Astrocyte (in vitro differentiated cells and primary cell): Measurements from ENCODE around the gene SLC35A2.

Source experiments
- EZH2 ChIP-seq: IDR thresholded peaks from 2 replicates; pipeline ENCODE4 v1.6.1; 2012; ENCODE audit warnings: mild to moderate bottlenecking, low read length, inconsistent platforms; ENCODE audit not compliant: insufficient read depth
- TF ChIP-seq, protein P1 (sequence below): IDR thresholded peaks from 2 replicates; pipeline ENCODE4 v1.5.1; 2011; ENCODE audit warnings: low read depth, mild to moderate bottlenecking, inconsistent platforms, low read length, moderate library complexity; ENCODE audit not compliant: insufficient read depth

DNA sequence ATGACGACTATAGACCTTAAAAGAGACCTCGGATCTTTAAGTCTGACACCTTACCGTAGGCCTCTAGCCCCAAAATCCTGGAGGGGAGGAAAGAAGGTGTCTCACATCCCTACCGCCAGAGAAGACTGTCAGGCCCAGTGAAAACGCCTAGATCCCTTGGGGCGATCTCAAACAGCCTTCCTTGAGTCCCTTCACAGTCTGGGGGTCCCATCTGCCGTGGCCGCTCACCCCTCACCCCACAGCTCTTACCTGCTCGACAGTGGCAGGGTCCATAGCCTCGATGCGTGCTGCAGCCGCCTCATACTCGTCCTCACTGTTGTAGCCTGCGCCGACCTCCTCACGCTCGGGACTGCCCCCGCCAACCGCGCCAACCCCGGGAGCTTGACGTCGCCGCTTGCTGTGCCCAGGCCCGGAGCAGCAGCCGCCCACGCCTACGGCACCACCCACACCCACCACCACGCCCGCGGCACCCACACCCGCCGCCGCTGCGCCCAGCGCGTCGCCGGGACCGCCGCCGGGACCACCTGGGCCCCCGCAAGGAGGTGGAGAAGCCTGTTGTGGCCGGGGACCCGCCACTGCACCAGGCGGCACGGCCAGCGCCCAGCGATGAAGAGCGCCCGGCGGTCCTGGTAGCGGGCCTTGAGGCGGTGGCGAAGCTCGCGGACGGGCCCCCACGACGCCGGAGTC lies 45.4 kb upstream of the SLC35A2 start:
- TF ChIP-seq EZH2 = no peak
- TF ChIP-seq, protein P1, sequence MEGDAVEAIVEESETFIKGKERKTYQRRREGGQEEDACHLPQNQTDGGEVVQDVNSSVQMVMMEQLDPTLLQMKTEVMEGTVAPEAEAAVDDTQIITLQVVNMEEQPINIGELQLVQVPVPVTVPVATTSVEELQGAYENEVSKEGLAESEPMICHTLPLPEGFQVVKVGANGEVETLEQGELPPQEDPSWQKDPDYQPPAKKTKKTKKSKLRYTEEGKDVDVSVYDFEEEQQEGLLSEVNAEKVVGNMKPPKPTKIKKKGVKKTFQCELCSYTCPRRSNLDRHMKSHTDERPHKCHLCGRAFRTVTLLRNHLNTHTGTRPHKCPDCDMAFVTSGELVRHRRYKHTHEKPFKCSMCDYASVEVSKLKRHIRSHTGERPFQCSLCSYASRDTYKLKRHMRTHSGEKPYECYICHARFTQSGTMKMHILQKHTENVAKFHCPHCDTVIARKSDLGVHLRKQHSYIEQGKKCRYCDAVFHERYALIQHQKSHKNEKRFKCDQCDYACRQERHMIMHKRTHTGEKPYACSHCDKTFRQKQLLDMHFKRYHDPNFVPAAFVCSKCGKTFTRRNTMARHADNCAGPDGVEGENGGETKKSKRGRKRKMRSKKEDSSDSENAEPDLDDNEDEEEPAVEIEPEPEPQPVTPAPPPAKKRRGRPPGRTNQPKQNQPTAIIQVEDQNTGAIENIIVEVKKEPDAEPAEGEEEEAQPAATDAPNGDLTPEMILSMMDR = no peak
